Measurements from ENCODE around the gene DNASE2. TPM values are rescaled to one million over a fixed set of nuclear protein-coding genes. Genes with fewer than 3 reads are reported as not detected.
"Not testable (repeated sequence)": the region's sequence is repeated elsewhere in the genome, so short reads cannot be mapped to it uniquely, and the experiment has no call there.

The DNASE2 gene
- total and polyA plus RNA-seq, 11 donors: 11.7 to 41.1 (median 23.3) TPM

GRCh38 chr19:12847159-12848139 lies 33.8 kb downstream of the DNASE2 start:
- H3K27ac ChIP-seq: no peak overlapping the region
- intact Hi-C loops (cut with DNase I): loop anchor here in 9 of 10 donors (1.0 to 10.0 kb wide), 11 partner anchors 80 to 283 kb away; no protein-coding TSS in a partner anchor
- no peaks in the 10 kb centered on the region for H3K36me3 ChIP-seq
- H3K4me1 ChIP-seq: peaks cover 0 to 10% (median 6%) of the 10 kb centered on the region in 12 donors
- 11 to 17% (median 14%) methylated on average over 13 to 69 of the region's 69 CpGs for WGBS, 4 donors
- H3K4me3 ChIP-seq: peak overlapping the region in 9 of 12 donors; percentile 7 to 39 (median 22)
- H3K9me3 ChIP-seq: no peaks in the 10 kb centered on the region
- ATAC-seq: peak; percentile 90 to 99 (median 96)
- DNase-seq: peak; percentile 79 to 91 (median 83)
- TF ChIP-seq, protein P1, sequence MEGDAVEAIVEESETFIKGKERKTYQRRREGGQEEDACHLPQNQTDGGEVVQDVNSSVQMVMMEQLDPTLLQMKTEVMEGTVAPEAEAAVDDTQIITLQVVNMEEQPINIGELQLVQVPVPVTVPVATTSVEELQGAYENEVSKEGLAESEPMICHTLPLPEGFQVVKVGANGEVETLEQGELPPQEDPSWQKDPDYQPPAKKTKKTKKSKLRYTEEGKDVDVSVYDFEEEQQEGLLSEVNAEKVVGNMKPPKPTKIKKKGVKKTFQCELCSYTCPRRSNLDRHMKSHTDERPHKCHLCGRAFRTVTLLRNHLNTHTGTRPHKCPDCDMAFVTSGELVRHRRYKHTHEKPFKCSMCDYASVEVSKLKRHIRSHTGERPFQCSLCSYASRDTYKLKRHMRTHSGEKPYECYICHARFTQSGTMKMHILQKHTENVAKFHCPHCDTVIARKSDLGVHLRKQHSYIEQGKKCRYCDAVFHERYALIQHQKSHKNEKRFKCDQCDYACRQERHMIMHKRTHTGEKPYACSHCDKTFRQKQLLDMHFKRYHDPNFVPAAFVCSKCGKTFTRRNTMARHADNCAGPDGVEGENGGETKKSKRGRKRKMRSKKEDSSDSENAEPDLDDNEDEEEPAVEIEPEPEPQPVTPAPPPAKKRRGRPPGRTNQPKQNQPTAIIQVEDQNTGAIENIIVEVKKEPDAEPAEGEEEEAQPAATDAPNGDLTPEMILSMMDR (IDR thresholded peaks at IDR 0.05): peak; percentile 98 to 100 (median 99)
- peak in 1 of 2 donors; percentile 7 for TF ChIP-seq POLR2A (IDR thresholded peaks at IDR 0.05)
- peaks cover 0 to 34% (median 19%) of the 10 kb centered on the region in 9 donors for H3K27me3 ChIP-seq

GRCh38 chr19:12846613-12847012 lies 34.6 kb downstream of the DNASE2 start:
- intact Hi-C loops (cut with DNase I): loop anchor here in 9 of 10 donors (1.0 to 10.0 kb wide), 11 partner anchors 79 to 282 kb away; no protein-coding TSS in a partner anchor
- not testable (repeated sequence) for ATAC-seq, H3K9me3 ChIP-seq, H3K36me3 ChIP-seq, H3K4me3 ChIP-seq, H3K27ac ChIP-seq, DNase-seq
- H3K27me3 ChIP-seq: peaks cover 0 to 41% (median 27%) of the 10 kb centered on the region in 9 donors
- WGBS, 4 donors: 84 to 90% (median 86%) methylated on average over 7 of the region's 7 CpGs
- peaks cover 0 to 10% (median 6%) of the 10 kb centered on the region in 12 donors for H3K4me1 ChIP-seq

DNA sequence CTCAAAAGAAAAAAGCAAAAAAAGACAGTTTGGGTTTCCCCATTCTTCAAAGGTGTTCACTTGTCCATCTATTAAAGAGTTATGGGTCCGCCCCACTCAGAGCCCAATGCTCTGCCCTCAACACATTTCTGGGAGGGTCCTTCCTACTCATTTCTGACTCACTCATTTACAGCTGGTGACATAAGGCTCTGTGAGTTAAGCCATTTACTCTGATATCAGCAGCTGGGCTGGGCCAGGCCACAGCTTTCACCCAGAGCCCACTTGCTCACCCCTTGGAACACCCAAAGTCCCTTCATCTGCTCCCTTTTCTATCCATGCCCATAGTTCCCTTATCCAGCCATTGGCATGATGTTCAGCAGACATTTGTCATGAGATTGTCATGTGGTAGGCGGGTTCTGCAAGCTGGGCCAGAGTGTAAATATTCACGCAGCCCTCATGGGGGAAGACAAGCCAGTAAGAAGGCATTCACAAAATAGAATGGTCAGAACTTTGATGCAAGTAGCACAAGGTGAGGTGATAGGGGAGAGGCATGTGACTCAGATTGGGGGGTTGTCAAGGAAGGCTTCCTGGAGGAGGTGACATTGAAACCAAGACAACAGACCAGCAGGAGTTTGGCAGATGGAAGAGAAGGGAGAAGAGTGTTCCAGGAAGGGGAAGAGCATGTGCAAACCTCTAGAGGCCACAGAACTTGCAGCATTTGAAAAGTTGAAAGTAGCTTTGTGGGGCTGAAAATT lies 37.1 kb downstream of the DNASE2 start:
- DNase-seq (no peak), ATAC-seq (no peak)
- H3K4me3 ChIP-seq: no peak overlapping the region
- intact Hi-C loops (cut with DNase I): loop anchor here in 4 of 10 donors (5.0 to 10.0 kb wide), 4 partner anchors 37 to 279 kb away; partner anchors contain the start of gene RNASEH2A (in 1 of the 4)
- peaks cover 20 to 66% (median 50%) of the 10 kb centered on the region in 9 donors for H3K27me3 ChIP-seq
- H3K9me3 ChIP-seq: no peaks in the 10 kb centered on the region
- 82 to 91% (median 87%) methylated on average over 3 of the region's 3 CpGs for WGBS, 4 donors
- peaks cover 0 to 19% (median 6%) of the 10 kb centered on the region in 12 donors for H3K4me1 ChIP-seq
- TF ChIP-seq, protein P1 (IDR thresholded peaks at IDR 0.05): no peak
- no peak overlapping the region for H3K27ac ChIP-seq
- H3K36me3 ChIP-seq: no peaks in the 10 kb centered on the region

GRCh38 chr19:12843328-12843727 lies 37.9 kb downstream of the DNASE2 start:
- intact Hi-C loops (cut with DNase I): loop anchor here in 4 of 10 donors (5.0 to 10.0 kb wide), 4 partner anchors 36 to 279 kb away; partner anchors contain the start of gene RNASEH2A (in 1 of the 4)
- Histone ChIP-seq H3K36me3 (no peaks in the 10 kb centered on the region), H3K9me3 (no peaks in the 10 kb centered on the region), H3K27me3 (peaks cover 22 to 74% (median 58%) of the 10 kb centered on the region in 9 donors), H3K4me3 (no peak overlapping the region), H3K27ac (no peak overlapping the region), H3K4me1 (peaks cover 0 to 24% (median 8%) of the 10 kb centered on the region in 12 donors)
- DNase-seq: no peak
- no peak for ATAC-seq
- TF ChIP-seq, protein P1 (IDR thresholded peaks at IDR 0.05): no peak
- TF ChIP-seq POLR2A (IDR thresholded peaks at IDR 0.05): no peak
- WGBS, 4 donors: 81 to 88% (median 83%) methylated on average over 4 to 11 of the region's 11 CpGs

All from heart left ventricle (tissue), 16 donors.